HepG2 (cell line): ENCODE data around the gene LXN. TPM values are rescaled to one million over a fixed set of nuclear protein-coding genes. Genes with fewer than 3 reads are reported as not detected.

Experiments
- ATAC-seq: fragments of 200-7000 bp; cut with Tn5 transposase; 3 replicates; pipeline ENCODE4 v1.9.1; 2020; ENCODE audit warnings: mild to moderate bottlenecking, moderate library complexity
- BruUV-seq: library from RNA; stranded (reverse); fragments of 400-500 nt; replicated peaks from 2 replicates; lab custom pipeline; 2021; lab: Mats Ljungman, UMichigan
- CTCF ChIA-PET: fragments of 300-600 bp; formaldehyde crosslinking; extraction: SDS; loops from one replicate; lab custom pipeline; 2021; ENCODE audit warnings: low total read pairs, inconsistent platforms, low intra/inter-chr PET ratio; lab: Yijun Ruan, JAX
- POLR2A ChIA-PET: fragments of 350-600 bp; sonication (Branson Sonifier 250); formaldehyde crosslinking; loops from one replicate; lab custom pipeline; 2020; ENCODE audit warnings: antibody characterized with exemption, inconsistent platforms; lab: Yijun Ruan, JAX
- DNase-seq: peaks from one replicate; pipeline ENCODE4 v3.0.0-alpha.2; 2015; ENCODE audit warnings: low spot score
- FAIRE-seq: peaks from 3 replicates; lab custom pipeline; 2011; peaks lifted over from hg19 to GRCh38; lab: Jason Lieb, UNC
- H2AFZ ChIP-seq: one replicate; pipeline ENCODE4 v1.6.1; 2011; ENCODE audit warnings: low read length, inconsistent platforms
- H3K27ac ChIP-seq: fragments of 300-600 bp; 3 replicates; pipeline ENCODE4 v1.8.0; 2011; ENCODE audit warnings: mixed run types, mild to moderate bottlenecking, mixed read lengths, low read length, inconsistent platforms; ENCODE audit not compliant: insufficient read depth; ENCODE audit errors: extremely low read length
- H3K27me3 ChIP-seq, 2 experiments: fragments of 200-600 bp in 1 of 2; 2 replicates in 1 of 2; 3 replicates in 1 of 2; pipeline versions ENCODE4 v1.6.0 to v1.8.0; 2011; ENCODE audit warnings: low read length in 2 of 2, mild to moderate bottlenecking in 2 of 2, moderate library complexity in 2 of 2, inconsistent platforms in 1 of 2; ENCODE audit not compliant: insufficient read depth in 2 of 2, control insufficient read depth in 1 of 2
- H3K36me3 ChIP-seq, 2 experiments: fragments of 200-600 bp in 1 of 2; replicated peaks in 1 of 2; 2 replicates in 1 of 2; 3 replicates in 1 of 2; pipeline versions ENCODE4 v1.5.1 to v1.8.0; 2011; ENCODE audit warnings: low read length in 2 of 2, inconsistent platforms in 1 of 2; ENCODE audit not compliant: insufficient read depth in 2 of 2, control insufficient read depth in 1 of 2
- H3K4me1 ChIP-seq: 2 replicates; pipeline ENCODE4 v1.5.1; 2012; ENCODE audit warnings: low read length, inconsistent platforms; ENCODE audit not compliant: insufficient read depth
- H3K4me2 ChIP-seq: 2 replicates; pipeline ENCODE4 v1.6.0; 2011; ENCODE audit warnings: low read depth, low read length, inconsistent platforms
- H3K4me3 ChIP-seq, 3 experiments: fragments of 200-600 bp in 1 of 3; sonication (generic), shearing (Covaris generic) in 1 of 3; replicated peaks in 1 of 3; 2 replicates each; pipeline ENCODE4 v1.5.1; 2011 to 2016; ENCODE audit warnings: low read length in 3 of 3, inconsistent platforms in 2 of 3, low read depth in 2 of 3, mild to moderate bottlenecking in 2 of 3, control low read depth in 1 of 3, mixed read lengths in 1 of 3; ENCODE audit not compliant: insufficient read depth in 1 of 3
- H3K79me2 ChIP-seq: one replicate; pipeline ENCODE4 v1.6.1; 2011; ENCODE audit warnings: low read length, inconsistent platforms; ENCODE audit not compliant: insufficient read depth
- H3K9ac ChIP-seq: 2 replicates; pipeline ENCODE4 v1.6.0; 2011; ENCODE audit warnings: mild to moderate bottlenecking, low read depth, low read length, inconsistent platforms; ENCODE audit not compliant: insufficient read depth
- H3K9me3 ChIP-seq: 2 replicates; pipeline ENCODE4 v1.5.1; 2012; ENCODE audit warnings: mild to moderate bottlenecking, low read length
- H4K20me1 ChIP-seq: 2 replicates; pipeline ENCODE4 v1.6.0; 2011; ENCODE audit warnings: inconsistent platforms, mild to moderate bottlenecking, low read length, moderate library complexity; ENCODE audit not compliant: insufficient read depth
- EEA1 ChIP-seq: sonication (generic); formaldehyde crosslinking; IDR thresholded peaks from 2 replicates; pipeline ENCODE4 v1.5.1; 2020; ENCODE audit warnings: mild to moderate bottlenecking, missing genetic modification reagents, borderline replicate concordance
- EED ChIP-seq: sonication (generic); formaldehyde crosslinking; IDR thresholded peaks from 2 replicates; pipeline ENCODE4 v1.5.0; 2020; ENCODE audit warnings: mild to moderate bottlenecking, missing genetic modification reagents
- GATA4 ChIP-seq: sonication (generic); IDR thresholded peaks from 2 replicates; pipeline ENCODE4 v1.6.1; 2016; ENCODE audit warnings: antibody characterized with exemption, low read depth, borderline replicate concordance
- HIVEP1 ChIP-seq: sonication (generic); formaldehyde crosslinking; IDR thresholded peaks from 2 replicates; pipeline ENCODE4 v1.4.0; 2020; ENCODE audit warnings: mild to moderate bottlenecking, missing genetic modification reagents
- IRF2 ChIP-seq: IDR thresholded peaks from 2 replicates; pipeline ENCODE4 v1.6.1; 2018; ENCODE audit warnings: missing genetic modification reagents, missing compliant biosample characterization
- JUNB ChIP-seq: sonication (generic); formaldehyde crosslinking; IDR thresholded peaks from 2 replicates; pipeline ENCODE4 v1.8.0; 2022; ENCODE audit warnings: missing genetic modification reagents, mild to moderate bottlenecking, borderline replicate concordance
- MED13 ChIP-seq: sonication (generic); formaldehyde crosslinking; IDR thresholded peaks from 2 replicates; pipeline ENCODE4 v1.5.0; 2020; ENCODE audit warnings: missing genetic modification reagents
- MLLT10 ChIP-seq: sonication (generic); formaldehyde crosslinking; IDR thresholded peaks from 2 replicates; pipeline ENCODE4 v1.4.0; 2020; ENCODE audit warnings: missing genetic modification reagents
- NR2F2 ChIP-seq: IDR thresholded peaks from 2 replicates; pipeline ENCODE4 v1.6.1; 2012; ENCODE audit warnings: low read depth, inconsistent platforms, borderline replicate concordance
- REL ChIP-seq: sonication (generic); formaldehyde crosslinking; conservative IDR thresholded peaks from 2 replicates; pipeline ENCODE4 v1.8.0; 2022; ENCODE audit warnings: mild to moderate bottlenecking, missing genetic modification reagents, moderate library complexity
- STAG1 ChIP-seq: sonication (generic); formaldehyde crosslinking; IDR thresholded peaks from 2 replicates; pipeline ENCODE4 v1.4.0; 2020; ENCODE audit warnings: missing genetic modification reagents
- STAT5B ChIP-seq: sonication (generic); formaldehyde crosslinking; IDR thresholded peaks from 2 replicates; pipeline ENCODE4 v1.4.0; 2020; ENCODE audit warnings: missing genetic modification reagents
- U2AF1 ChIP-seq: fragments of 200-400 bp; formaldehyde crosslinking; optimal IDR thresholded peaks from 2 replicates; pipeline ENCODE3; 2017; ENCODE audit warnings: mild to moderate bottlenecking, low read depth, low read length
- ZMAT3 ChIP-seq: sonication (generic); formaldehyde crosslinking; conservative IDR thresholded peaks from 2 replicates; pipeline ENCODE4 v1.7.0; 2021; ENCODE audit warnings: missing genetic modification reagents
- ZNF138 ChIP-seq: sonication (generic); formaldehyde crosslinking; IDR thresholded peaks from 2 replicates; pipeline ENCODE4 v1.5.0; 2020; ENCODE audit warnings: mild to moderate bottlenecking, low read depth, missing genetic modification reagents
- ZNF143 ChIP-seq: sonication (generic); formaldehyde crosslinking; IDR thresholded peaks from 2 replicates; pipeline ENCODE4 v1.4.0; 2020; ENCODE audit warnings: missing genetic modification reagents
- ZNF780A ChIP-seq: sonication (generic); formaldehyde crosslinking; IDR thresholded peaks from 2 replicates; pipeline ENCODE4 v1.8.0; 2022; ENCODE audit warnings: mild to moderate bottlenecking, missing genetic modification reagents, moderate library complexity
- WGBS: methylation state at CpG from one replicate; pipeline ENCODE4 v1.1.6; 2017; ENCODE audit warnings: low lambda C conversion rate; 5-methylcytosine and 5-hydroxymethylcytosine counted together
- in situ Hi-C: cut with HindIII; loops from 2 replicates; pipeline ENCODE4 v1.10.0; 2017; ENCODE audit warnings: low pct_unique_long_range_greater_than_20kb; ENCODE audit not compliant: extremely low pct_ligation_motif_present
- intact Hi-C: fragments of 100-400 bp; cut with micrococcal nuclease; formaldehyde crosslinking; loops from one replicate; pipeline ENCODE4 v1.10.0; 2022; ENCODE audit not compliant: unreplicated experiment
- polyA plus RNA-seq, 8 experiments: library from polyadenylated mRNA; depleted of rRNA in 3 of 8; stranded (reverse) in 7 of 8; unstranded in 1 of 8; fragments of >200 nt; fragmentation: Illumina TruSeq in 4 of 8; extraction: Trizol in 4 of 8; gene quantifications; 2 replicates each; pipeline versions ENCODE4 v1.2.1 to v1.2.3, GENCODE V29; 2011 to 2016; ENCODE audit warnings: low read depth in 4 of 8, missing spikeins in 1 of 8, mixed read lengths in 1 of 8; ENCODE audit not compliant: insufficient read depth in 1 of 8
- total RNA-seq, 5 experiments: library from RNA; depleted of rRNA; stranded (reverse); fragments of >200 nt; fragmentation: Illumina TruSeq; extraction: Trizol; gene quantifications; 2 replicates each; pipeline ENCODE4 v1.2.3, GENCODE V29; 2016; ENCODE audit warnings: low read depth in 1 of 5
- TF ChIP-seq, protein P1 (sequence below): sonication (generic); formaldehyde crosslinking; IDR thresholded peaks from 2 replicates; pipeline ENCODE4 v1.4.0; 2020; ENCODE audit warnings: missing genetic modification reagents
- TF ChIP-seq, protein P2 (sequence below): sonication (generic); formaldehyde crosslinking; IDR thresholded peaks from 2 replicates; pipeline ENCODE4 v1.4.0; 2020; ENCODE audit warnings: missing genetic modification reagents

Gene LXN
- total and polyA plus RNA-seq, 2 of the 13 experiments (the other 11 are each of a cell fraction or from before 2014, with no cell fraction given), result not detected

DNA sequence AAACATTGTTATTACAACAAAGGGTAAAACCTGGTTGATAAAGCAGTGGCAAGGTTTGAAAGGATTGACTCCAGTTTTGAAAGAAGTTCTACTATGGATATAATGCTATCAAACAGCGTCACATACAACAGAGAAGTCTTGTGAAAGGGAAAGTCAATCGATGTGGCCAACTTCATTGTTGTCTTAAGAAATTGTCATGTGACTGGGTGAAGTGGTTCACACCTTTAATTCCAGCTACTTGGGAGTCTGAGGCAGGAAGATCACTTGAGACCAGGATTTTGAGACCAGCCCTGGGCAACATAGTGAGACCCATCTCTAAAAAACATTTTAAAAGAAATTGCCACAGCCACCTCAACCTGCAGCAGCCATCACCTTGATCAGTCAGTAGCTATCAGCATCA is 6.2 kb upstream of the LXN start:
- Histone ChIP-seq H3K27me3 (no peaks in the 10 kb centered on the region), H3K9me3 (no peaks in the 10 kb centered on the region), H3K36me3 (peaks cover 3 to 9% of the 10 kb centered on the region in 2 experiments; a peak in 3 of 5 replicates), H2AFZ (no peak overlapping the region), H3K4me1 (no peaks in the 10 kb centered on the region)
- POLR2A ChIA-PET, result no interaction called here
- no TSS peak for BruUV-seq
- TF ChIP-seq U2AF1 (no peak), STAG1 (CRISPR knock-in tag) (no peak), ZNF138 (CRISPR knock-in tag) (no peak), MLLT10 (CRISPR knock-in tag) (no peak), EED (no peak), ZNF143 (CRISPR knock-in tag) (no peak), IRF2 (no peak), STAT5B (no peak), ZNF780A (CRISPR knock-in tag) (no peak), NR2F2 (no peak), ZMAT3 (CRISPR knock-in tag) (no peak), GATA4 (no peak), HIVEP1 (CRISPR knock-in tag) (no peak), JUNB (CRISPR knock-in tag) (no peak), REL (CRISPR knock-in tag) (no peak), EEA1 (no peak), MED13 (no peak)
- TF ChIP-seq, protein P1, sequence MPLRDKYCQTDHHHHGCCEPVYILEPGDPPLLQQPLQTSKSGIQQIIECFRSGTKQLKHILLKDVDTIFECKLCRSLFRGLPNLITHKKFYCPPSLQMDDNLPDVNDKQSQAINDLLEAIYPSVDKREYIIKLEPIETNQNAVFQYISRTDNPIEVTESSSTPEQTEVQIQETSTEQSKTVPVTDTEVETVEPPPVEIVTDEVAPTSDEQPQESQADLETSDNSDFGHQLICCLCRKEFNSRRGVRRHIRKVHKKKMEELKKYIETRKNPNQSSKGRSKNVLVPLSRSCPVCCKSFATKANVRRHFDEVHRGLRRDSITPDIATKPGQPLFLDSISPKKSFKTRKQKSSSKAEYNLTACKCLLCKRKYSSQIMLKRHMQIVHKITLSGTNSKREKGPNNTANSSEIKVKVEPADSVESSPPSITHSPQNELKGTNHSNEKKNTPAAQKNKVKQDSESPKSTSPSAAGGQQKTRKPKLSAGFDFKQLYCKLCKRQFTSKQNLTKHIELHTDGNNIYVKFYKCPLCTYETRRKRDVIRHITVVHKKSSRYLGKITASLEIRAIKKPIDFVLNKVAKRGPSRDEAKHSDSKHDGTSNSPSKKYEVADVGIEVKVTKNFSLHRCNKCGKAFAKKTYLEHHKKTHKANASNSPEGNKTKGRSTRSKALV (CRISPR knock-in tag), result no peak
- TF ChIP-seq, protein P2, sequence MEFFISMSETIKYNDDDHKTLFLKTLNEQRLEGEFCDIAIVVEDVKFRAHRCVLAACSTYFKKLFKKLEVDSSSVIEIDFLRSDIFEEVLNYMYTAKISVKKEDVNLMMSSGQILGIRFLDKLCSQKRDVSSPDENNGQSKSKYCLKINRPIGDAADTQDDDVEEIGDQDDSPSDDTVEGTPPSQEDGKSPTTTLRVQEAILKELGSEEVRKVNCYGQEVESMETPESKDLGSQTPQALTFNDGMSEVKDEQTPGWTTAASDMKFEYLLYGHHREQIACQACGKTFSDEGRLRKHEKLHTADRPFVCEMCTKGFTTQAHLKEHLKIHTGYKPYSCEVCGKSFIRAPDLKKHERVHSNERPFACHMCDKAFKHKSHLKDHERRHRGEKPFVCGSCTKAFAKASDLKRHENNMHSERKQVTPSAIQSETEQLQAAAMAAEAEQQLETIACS (CRISPR knock-in tag), result no peak
- TF ChIP-seq, all 625 proteins: peak for 0
- in situ Hi-C loops, result no loop called here
- CTCF ChIA-PET, result no interaction called here
- ATAC-seq, result no peak
- Histone ChIP-seq H3K9ac (no peak overlapping the region), H3K4me3 (no peak overlapping the region), H3K79me2 (no peaks in the 10 kb centered on the region), H3K4me2 (no peak overlapping the region), H3K27ac (no peak overlapping the region), H4K20me1 (no peaks in the 10 kb centered on the region)
- no peak for DNase-seq
- 98% methylated on average over 2 of the region's 2 CpGs for WGBS
- intact Hi-C loops, result no loop called here
- no peak for FAIRE-seq
